Trophoblast cell (in vitro differentiated cells and primary cell): ENCODE measurements around the gene PLAAT3. TPM values are rescaled to one million over a fixed set of nuclear protein-coding genes. Genes with fewer than 3 reads are reported as not detected.

Source experiments
- DNase-seq, 2 donors: peaks; one replicate each; pipeline ENCODE4 v3.0.0-alpha.2; 2016
- H2AFZ ChIP-seq: 2 replicates; pipeline ENCODE4 v1.6.1; 2013; ENCODE audit warnings: low read length, moderate library complexity, mild to moderate bottlenecking; ENCODE audit not compliant: insufficient read depth, poor library complexity
- H2AK5ac ChIP-seq: 2 replicates; pipeline ENCODE4 v1.6.1; 2013; ENCODE audit warnings: mild to moderate bottlenecking, low read length
- H2BK120ac ChIP-seq: 2 replicates; pipeline ENCODE4 v1.6.1; 2013; ENCODE audit warnings: low read length, mild to moderate bottlenecking, moderate library complexity; ENCODE audit not compliant: insufficient read depth, poor library complexity
- H2BK12ac ChIP-seq: 2 replicates; pipeline ENCODE4 v1.6.1; 2013; ENCODE audit warnings: mild to moderate bottlenecking, low read length, moderate library complexity
- H2BK5ac ChIP-seq: 2 replicates; pipeline ENCODE4 v1.6.1; 2013; ENCODE audit warnings: low read length, low read depth, moderate library complexity, mild to moderate bottlenecking; ENCODE audit not compliant: poor library complexity
- H3K14ac ChIP-seq: 2 replicates; pipeline ENCODE4 v1.6.1; 2013; ENCODE audit warnings: mild to moderate bottlenecking, low read length
- H3K18ac ChIP-seq: 2 replicates; pipeline ENCODE4 v1.6.1; 2013; ENCODE audit warnings: mild to moderate bottlenecking, low read length
- H3K23ac ChIP-seq: 2 replicates; pipeline ENCODE4 v1.6.1; 2013; ENCODE audit warnings: low read length
- H3K27ac ChIP-seq: 2 replicates; pipeline ENCODE4 v1.5.1; 2013; ENCODE audit warnings: low read depth, mild to moderate bottlenecking, inconsistent platforms, low read length, moderate library complexity
- H3K27me3 ChIP-seq: 2 replicates; pipeline ENCODE4 v1.6.1; 2013; ENCODE audit warnings: inconsistent platforms, mild to moderate bottlenecking, low read length, moderate library complexity; ENCODE audit not compliant: insufficient read depth
- H3K36me3 ChIP-seq, 2 experiments: 1 replicate in 1 of 2; 2 replicates in 1 of 2; pipeline ENCODE4 v1.6.1; 2013; ENCODE audit warnings: low read length in 2 of 2, mild to moderate bottlenecking in 2 of 2, moderate library complexity in 1 of 2; ENCODE audit not compliant: insufficient read depth in 2 of 2, control insufficient read depth in 1 of 2
- H3K4ac ChIP-seq: 2 replicates; pipeline ENCODE4 v1.6.1; 2013; ENCODE audit warnings: low read depth, mild to moderate bottlenecking, low read length, moderate library complexity
- H3K4me1 ChIP-seq, 2 experiments: 1 replicate in 1 of 2; 2 replicates in 1 of 2; pipeline ENCODE4 v1.6.1; 2013; ENCODE audit warnings: low read length in 2 of 2, mild to moderate bottlenecking in 2 of 2, moderate library complexity in 1 of 2; ENCODE audit not compliant: insufficient read depth in 2 of 2, control insufficient read depth in 1 of 2
- H3K4me2 ChIP-seq: 2 replicates; pipeline ENCODE4 v1.6.1; 2013; ENCODE audit warnings: inconsistent platforms, mild to moderate bottlenecking, low read length, moderate library complexity
- H3K4me3 ChIP-seq: 2 replicates; pipeline ENCODE4 v1.5.1; 2013; ENCODE audit warnings: mild to moderate bottlenecking, low read depth, low read length, inconsistent platforms
- H3K79me1 ChIP-seq: one replicate; pipeline ENCODE4 v1.6.1; 2013; ENCODE audit warnings: low read length
- H3K79me2 ChIP-seq: 2 replicates; pipeline ENCODE4 v1.6.1; 2013; ENCODE audit warnings: low read length, mild to moderate bottlenecking; ENCODE audit not compliant: control insufficient read depth, insufficient read depth, poor library complexity
- H3K9ac ChIP-seq: 2 replicates; pipeline ENCODE4 v1.6.1; 2013; ENCODE audit warnings: mild to moderate bottlenecking, low read length
- H3K9me3 ChIP-seq: 2 replicates; pipeline ENCODE4 v1.6.1; 2013; ENCODE audit warnings: low read depth, mild to moderate bottlenecking, control low read depth, inconsistent platforms, low read length; ENCODE audit not compliant: insufficient read depth
- H4K12ac ChIP-seq: 2 replicates; pipeline ENCODE4 v1.6.1; 2013; ENCODE audit warnings: low read depth, mild to moderate bottlenecking, low read length, moderate library complexity
- H4K8ac ChIP-seq: 2 replicates; pipeline ENCODE4 v1.6.1; 2013; ENCODE audit warnings: low read depth, mild to moderate bottlenecking, low read length, moderate library complexity
- H4K91ac ChIP-seq: one replicate; pipeline ENCODE4 v1.6.1; 2013; ENCODE audit warnings: low read depth, mild to moderate bottlenecking, low read length, moderate library complexity
- WGBS: extraction: QIAGEN DNeasy Blood & Tissue Kit; methylation state at CpG from one replicate; pipeline ENCODE4 v1.1.7; 2013; ENCODE audit warnings: missing lambda C conversion rate; ENCODE audit not compliant: insufficient read length, insufficient coverage; ENCODE audit errors: extremely low coverage; 5-methylcytosine and 5-hydroxymethylcytosine counted together
- polyA plus RNA-seq: library from polyadenylated mRNA; stranded (reverse); fragments of 200-250 nt; gene quantifications from 2 replicates; pipeline ENCODE4 v1.2.3, GENCODE V29; 2013

Gene PLAAT3
- polyA plus RNA-seq = 64.9 and 69.8 TPM in 2 replicates

GRCh38 chr11:63614136-63614671 lies at the start of gene PLAAT3:
TSS of gene PLAAT3 (minus strand) at chr11:63614433. CDS start at chr11:63614014, 419 bp downstream.
- Histone ChIP-seq H3K23ac (no peak within 1 kb of the TSS), H2BK120ac (peak within 1 kb of the TSS; percentile 8), H2BK5ac (peak within 1 kb of the TSS; percentile 13), H2AK5ac (no peak within 1 kb of the TSS), H3K18ac (peak within 1 kb of the TSS; percentile 2), H3K4me1 (peaks cover 2 to 3% of the 10 kb centered on the region in 2 experiments), H3K79me2 (peaks cover 4% of the 10 kb centered on the region), H3K79me1 (peaks cover 4% of the 10 kb centered on the region), H3K4ac (no peak within 1 kb of the TSS), H4K91ac (peak within 1 kb of the TSS; percentile 73), H4K12ac (peak within 1 kb of the TSS; percentile 37), H3K9ac (no peak within 1 kb of the TSS), H3K14ac (no peak within 1 kb of the TSS), H3K9me3 (no peaks in the 10 kb centered on the region), H2AFZ (peak within 1 kb of the TSS; percentile 51), H4K8ac (peak within 1 kb of the TSS; percentile 5), H3K36me3 (no peaks in the 10 kb centered on the region), H3K27me3 (no peaks in the 10 kb centered on the region), H3K27ac (peak within 1 kb of the TSS; percentile 66), H2BK12ac (no peak within 1 kb of the TSS), H3K4me2 (peak within 1 kb of the TSS; percentile 87), H3K4me3 (peak within 1 kb of the TSS; percentile 69)
- DNase-seq = peak; percentile 93 to 96
- no CpG with 5 or more reads among the region's 53 CpGs for WGBS

- DNase-seq = no peak
- Histone ChIP-seq H3K9ac (no peak overlapping the region), H4K12ac (no peak overlapping the region), H4K8ac (no peak overlapping the region), H3K79me2 (no peaks in the 10 kb centered on the region), H3K4me1 (peaks cover 4 to 8% of the 10 kb centered on the region in 2 experiments), H3K18ac (no peak overlapping the region), H3K79me1 (no peaks in the 10 kb centered on the region), H3K4me2 (no peak overlapping the region), H2AK5ac (no peak overlapping the region), H3K23ac (no peak overlapping the region), H2AFZ (no peak overlapping the region), H3K27me3 (no peaks in the 10 kb centered on the region), H2BK12ac (no peak overlapping the region), H3K9me3 (no peaks in the 10 kb centered on the region), H3K4me3 (no peak overlapping the region), H2BK5ac (no peak overlapping the region), H3K14ac (no peak overlapping the region), H3K27ac (peak overlapping the region; percentile 19), H4K91ac (no peak overlapping the region), H3K4ac (no peak overlapping the region), H3K36me3 (peaks cover 0 to 3% of the 10 kb centered on the region in 2 experiments), H2BK120ac (no peak overlapping the region)
- no CpG with 5 or more reads among the region's 1 CpG for WGBS
Observed at GRCh38 chr11:63663809-63664208, 49.6 kb upstream of the PLAAT3 start.

- H3K4me1 ChIP-seq = peaks cover 4 to 6% of the 10 kb centered on the region in 2 experiments
- H3K4ac ChIP-seq = no peak overlapping the region
- no peak overlapping the region for H3K27ac ChIP-seq
- no peak overlapping the region for H3K4me2 ChIP-seq
- no peak overlapping the region for H3K18ac ChIP-seq
- no peaks in the 10 kb centered on the region for H3K27me3 ChIP-seq
- H3K79me1 ChIP-seq = no peaks in the 10 kb centered on the region
- no peak overlapping the region for H3K4me3 ChIP-seq
- H4K12ac ChIP-seq = no peak overlapping the region
- no peak overlapping the region for H4K91ac ChIP-seq
- no peak overlapping the region for H2BK5ac ChIP-seq
- H2AK5ac ChIP-seq = no peak overlapping the region
- H2BK12ac ChIP-seq = no peak overlapping the region
- peaks cover 0 to 3% of the 10 kb centered on the region in 2 experiments for H3K36me3 ChIP-seq
- H3K9ac ChIP-seq = no peak overlapping the region
- no peak overlapping the region for H3K14ac ChIP-seq
- no peak overlapping the region for H3K23ac ChIP-seq
- no peaks in the 10 kb centered on the region for H3K9me3 ChIP-seq
- no peak overlapping the region for H2BK120ac ChIP-seq
- H3K79me2 ChIP-seq = no peaks in the 10 kb centered on the region
- DNase-seq = no peak
- no peak overlapping the region for H4K8ac ChIP-seq
- no CpG with 5 or more reads among the region's 8 CpGs for WGBS
- no peak overlapping the region for H2AFZ ChIP-seq
Observed at GRCh38 chr11:63660972-63661371, 46.7 kb upstream of the PLAAT3 start.

- no CpG with 5 or more reads among the region's 3 CpGs for WGBS
- Histone ChIP-seq H3K14ac (no peak overlapping the region), H4K8ac (no peak overlapping the region), H4K12ac (no peak overlapping the region), H2AFZ (no peak overlapping the region), H2BK120ac (no peak overlapping the region), H3K4me3 (no peak overlapping the region), H3K4ac (no peak overlapping the region), H2BK12ac (no peak overlapping the region), H2AK5ac (no peak overlapping the region), H3K79me2 (no peaks in the 10 kb centered on the region), H3K27me3 (no peaks in the 10 kb centered on the region), H2BK5ac (no peak overlapping the region), H4K91ac (no peak overlapping the region), H3K36me3 (peaks cover 5% of the 10 kb centered on the region in 2 experiments), H3K4me1 (no peaks in the 10 kb centered on the region), H3K9me3 (no peaks in the 10 kb centered on the region), H3K23ac (no peak overlapping the region), H3K4me2 (no peak overlapping the region), H3K18ac (no peak overlapping the region), H3K27ac (no peak overlapping the region), H3K9ac (no peak overlapping the region), H3K79me1 (no peaks in the 10 kb centered on the region)
- no peak for DNase-seq
Observed at GRCh38 chr11:63652671-63653070, 38.4 kb upstream of the PLAAT3 start.
